DOHH2 (cell line): Measurements from ENCODE around the gene CDC42EP1.

Source experiments
- EZH2phosphoT487 ChIP-seq: fragments of 200-600 bp; sonication (generic); IDR thresholded peaks from 2 replicates; pipeline ENCODE4 v1.6.1; 2017; ENCODE audit warnings: borderline replicate concordance, mild to moderate bottlenecking, antibody characterized with exemption, low read length, moderate library complexity, mixed read lengths
- TF ChIP-seq, protein P1 (sequence below): fragments of 200-600 bp; sonication (generic); IDR thresholded peaks from one replicate; pipeline ENCODE4 v1.5.1; 2014; ENCODE audit warnings: antibody characterized with exemption, mild to moderate bottlenecking, low read depth, low read length; ENCODE audit not compliant: poor library complexity, severe bottlenecking

DNA sequence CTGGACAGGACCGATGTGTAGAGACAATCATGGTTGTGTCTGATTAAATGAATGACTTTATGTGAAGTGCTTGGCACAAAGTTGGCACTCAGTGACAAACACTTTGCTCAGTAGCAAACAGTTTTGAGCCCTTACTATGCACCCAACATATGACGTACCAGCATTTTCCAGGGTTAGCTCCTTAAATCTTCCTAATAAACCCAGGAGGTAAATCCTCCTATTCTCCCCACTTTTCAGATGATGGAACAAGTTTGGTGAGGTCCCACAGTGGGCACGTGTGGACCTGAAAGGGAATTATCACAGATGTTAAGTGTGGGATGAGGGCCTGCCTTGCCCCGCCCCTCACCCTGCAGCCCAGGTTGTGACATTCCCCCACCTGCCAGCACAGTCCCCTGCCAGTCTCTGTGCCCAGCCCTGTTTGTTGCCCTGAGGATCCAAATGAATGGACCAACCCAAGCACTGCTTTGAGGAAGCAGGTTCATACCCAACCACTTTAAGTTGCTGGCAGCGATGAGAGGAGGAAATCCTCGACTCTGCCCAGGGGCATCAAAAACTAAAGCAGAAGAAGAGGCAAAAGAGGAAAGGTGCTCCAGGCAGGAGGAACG is 34.4 kb upstream of the CDC42EP1 start:
- TF ChIP-seq, protein P1, sequence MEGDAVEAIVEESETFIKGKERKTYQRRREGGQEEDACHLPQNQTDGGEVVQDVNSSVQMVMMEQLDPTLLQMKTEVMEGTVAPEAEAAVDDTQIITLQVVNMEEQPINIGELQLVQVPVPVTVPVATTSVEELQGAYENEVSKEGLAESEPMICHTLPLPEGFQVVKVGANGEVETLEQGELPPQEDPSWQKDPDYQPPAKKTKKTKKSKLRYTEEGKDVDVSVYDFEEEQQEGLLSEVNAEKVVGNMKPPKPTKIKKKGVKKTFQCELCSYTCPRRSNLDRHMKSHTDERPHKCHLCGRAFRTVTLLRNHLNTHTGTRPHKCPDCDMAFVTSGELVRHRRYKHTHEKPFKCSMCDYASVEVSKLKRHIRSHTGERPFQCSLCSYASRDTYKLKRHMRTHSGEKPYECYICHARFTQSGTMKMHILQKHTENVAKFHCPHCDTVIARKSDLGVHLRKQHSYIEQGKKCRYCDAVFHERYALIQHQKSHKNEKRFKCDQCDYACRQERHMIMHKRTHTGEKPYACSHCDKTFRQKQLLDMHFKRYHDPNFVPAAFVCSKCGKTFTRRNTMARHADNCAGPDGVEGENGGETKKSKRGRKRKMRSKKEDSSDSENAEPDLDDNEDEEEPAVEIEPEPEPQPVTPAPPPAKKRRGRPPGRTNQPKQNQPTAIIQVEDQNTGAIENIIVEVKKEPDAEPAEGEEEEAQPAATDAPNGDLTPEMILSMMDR, result no peak
- TF ChIP-seq EZH2phosphoT487, result no peak
